HFF-Myc (cell line): ENCODE data around the gene LRRC15.

Experiments used
- DNase-seq: peaks from one replicate; pipeline ENCODE4 v3.0.0-alpha.2; 2011; ENCODE audit warnings: low read depth; ENCODE audit errors: extremely low read depth
- H3K4me3 ChIP-seq: replicated peaks from 2 replicates; pipeline ENCODE4 v1.5.1; 2011; ENCODE audit warnings: low read depth, mild to moderate bottlenecking, control low read depth, low read length
- TF ChIP-seq, protein P1 (sequence below): IDR thresholded peaks from 2 replicates; pipeline ENCODE4 v1.5.1; 2012; ENCODE audit warnings: mild to moderate bottlenecking, low read depth, low read length, control low read depth; ENCODE audit errors: missing control alignments

Gene LRRC15

DNA sequence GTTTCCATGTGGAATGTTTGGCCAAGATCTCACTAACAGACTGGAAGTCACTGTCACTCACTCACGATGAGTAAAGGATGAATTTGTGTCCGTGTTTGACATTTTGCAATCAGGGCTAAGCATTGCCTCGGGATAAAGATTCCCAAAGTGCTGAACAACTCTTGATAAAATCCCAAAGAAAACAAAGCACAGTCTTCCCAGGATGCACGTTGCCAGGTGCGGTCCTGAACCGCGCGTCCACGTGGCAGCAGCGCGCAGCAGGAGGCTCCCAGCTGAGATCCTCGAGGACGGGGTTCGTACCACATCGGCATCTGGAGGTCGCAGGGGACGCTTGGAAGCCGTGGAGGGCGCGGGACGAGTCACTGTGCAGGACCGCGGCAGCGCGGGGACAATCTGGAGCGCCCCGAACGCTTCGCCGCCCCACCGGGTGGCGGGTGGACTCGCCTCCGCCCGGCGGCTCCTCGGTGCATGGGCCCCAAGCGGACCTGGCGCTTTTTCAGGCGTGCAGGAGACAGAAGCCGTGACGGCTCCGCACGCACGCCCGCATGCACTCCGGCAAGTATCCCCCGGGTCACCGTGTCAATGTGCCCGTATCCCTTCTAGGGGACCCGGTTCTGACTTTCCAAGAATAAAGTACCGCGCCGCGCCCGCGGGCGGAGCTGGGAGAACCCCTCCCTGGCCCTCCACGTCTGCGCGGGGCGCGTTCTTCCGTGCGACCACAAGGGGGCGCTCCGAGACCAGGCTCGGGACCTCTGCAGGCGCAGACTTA, 36.1 kb downstream of the LRRC15 start:
- peak overlapping the region; percentile 43 for H3K4me3 ChIP-seq
- DNase-seq, result peak; percentile 61
- TF ChIP-seq, protein P1, sequence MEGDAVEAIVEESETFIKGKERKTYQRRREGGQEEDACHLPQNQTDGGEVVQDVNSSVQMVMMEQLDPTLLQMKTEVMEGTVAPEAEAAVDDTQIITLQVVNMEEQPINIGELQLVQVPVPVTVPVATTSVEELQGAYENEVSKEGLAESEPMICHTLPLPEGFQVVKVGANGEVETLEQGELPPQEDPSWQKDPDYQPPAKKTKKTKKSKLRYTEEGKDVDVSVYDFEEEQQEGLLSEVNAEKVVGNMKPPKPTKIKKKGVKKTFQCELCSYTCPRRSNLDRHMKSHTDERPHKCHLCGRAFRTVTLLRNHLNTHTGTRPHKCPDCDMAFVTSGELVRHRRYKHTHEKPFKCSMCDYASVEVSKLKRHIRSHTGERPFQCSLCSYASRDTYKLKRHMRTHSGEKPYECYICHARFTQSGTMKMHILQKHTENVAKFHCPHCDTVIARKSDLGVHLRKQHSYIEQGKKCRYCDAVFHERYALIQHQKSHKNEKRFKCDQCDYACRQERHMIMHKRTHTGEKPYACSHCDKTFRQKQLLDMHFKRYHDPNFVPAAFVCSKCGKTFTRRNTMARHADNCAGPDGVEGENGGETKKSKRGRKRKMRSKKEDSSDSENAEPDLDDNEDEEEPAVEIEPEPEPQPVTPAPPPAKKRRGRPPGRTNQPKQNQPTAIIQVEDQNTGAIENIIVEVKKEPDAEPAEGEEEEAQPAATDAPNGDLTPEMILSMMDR, result peak; percentile 90

DNA sequence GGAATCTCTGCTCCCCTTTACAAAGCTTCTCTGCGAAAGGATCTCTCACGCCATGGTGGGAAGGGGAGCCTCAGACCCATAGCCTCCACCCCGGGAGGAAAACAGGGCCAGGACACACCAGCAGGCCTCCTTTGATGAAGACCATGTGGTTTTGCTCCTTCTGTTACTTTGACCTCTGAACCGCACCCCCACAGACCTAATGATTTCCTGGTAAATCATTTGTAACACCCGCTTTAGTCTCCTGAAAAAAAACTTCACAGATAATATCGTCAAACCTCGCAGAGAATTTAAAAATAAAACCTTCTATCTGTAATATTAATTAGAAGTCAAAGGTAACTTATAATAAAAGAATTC, 36.7 kb downstream of the LRRC15 start:
- no peak overlapping the region; the same call in 1 of the 2 replicates for H3K4me3 ChIP-seq
- TF ChIP-seq, protein P1, result no peak
- no peak for DNase-seq

DNA sequence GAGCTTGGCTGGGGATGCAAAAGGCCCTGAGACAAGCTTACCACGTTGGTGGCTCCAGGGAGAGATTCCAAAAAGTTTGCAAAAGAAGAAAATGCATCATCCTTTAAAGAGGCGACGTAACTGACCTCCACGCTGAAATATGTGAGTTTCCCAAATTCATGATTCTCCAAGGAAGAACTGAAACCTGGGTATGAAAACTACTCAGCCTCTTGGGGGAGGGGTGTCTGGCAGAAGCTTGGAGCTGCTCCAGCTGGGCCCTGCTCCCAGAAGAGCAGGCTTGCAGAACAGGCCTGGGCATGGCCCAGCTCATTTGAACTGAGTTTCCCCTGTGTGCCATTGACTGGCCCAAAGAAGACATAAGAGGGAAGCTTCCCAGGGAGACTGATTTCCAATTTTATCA, 39.0 kb downstream of the LRRC15 start:
- TF ChIP-seq, protein P1, result no peak
- DNase-seq, result no peak
- no peak overlapping the region for H3K4me3 ChIP-seq

- no peak for DNase-seq
- H3K4me3 ChIP-seq, result no peak overlapping the region
- TF ChIP-seq, protein P1, result no peak
Observed at GRCh38 chr3:194330160-194330559, 39.4 kb downstream of the LRRC15 start.

DNA sequence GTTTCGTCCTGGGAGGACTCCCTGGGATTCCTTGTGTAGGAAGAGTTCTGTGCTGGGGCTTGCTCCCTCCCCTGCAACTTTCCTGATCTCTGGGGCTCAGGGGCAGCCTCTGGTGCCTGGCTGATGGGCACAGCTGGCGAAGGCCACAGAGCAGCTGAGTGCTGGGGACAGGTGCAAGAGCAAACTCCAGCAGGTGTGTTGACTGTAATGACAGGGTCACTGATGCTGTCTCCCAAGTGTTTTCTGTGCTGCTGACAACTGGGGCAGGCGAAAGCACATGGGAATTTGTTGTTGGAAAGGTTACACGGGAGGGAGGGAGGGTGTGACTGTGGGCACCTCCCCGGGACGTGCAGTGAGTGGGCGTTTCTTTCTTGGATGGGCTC, 40.0 kb downstream of the LRRC15 start:
- TF ChIP-seq, protein P1, result no peak
- no peak for DNase-seq
- no peak overlapping the region for H3K4me3 ChIP-seq

DNA sequence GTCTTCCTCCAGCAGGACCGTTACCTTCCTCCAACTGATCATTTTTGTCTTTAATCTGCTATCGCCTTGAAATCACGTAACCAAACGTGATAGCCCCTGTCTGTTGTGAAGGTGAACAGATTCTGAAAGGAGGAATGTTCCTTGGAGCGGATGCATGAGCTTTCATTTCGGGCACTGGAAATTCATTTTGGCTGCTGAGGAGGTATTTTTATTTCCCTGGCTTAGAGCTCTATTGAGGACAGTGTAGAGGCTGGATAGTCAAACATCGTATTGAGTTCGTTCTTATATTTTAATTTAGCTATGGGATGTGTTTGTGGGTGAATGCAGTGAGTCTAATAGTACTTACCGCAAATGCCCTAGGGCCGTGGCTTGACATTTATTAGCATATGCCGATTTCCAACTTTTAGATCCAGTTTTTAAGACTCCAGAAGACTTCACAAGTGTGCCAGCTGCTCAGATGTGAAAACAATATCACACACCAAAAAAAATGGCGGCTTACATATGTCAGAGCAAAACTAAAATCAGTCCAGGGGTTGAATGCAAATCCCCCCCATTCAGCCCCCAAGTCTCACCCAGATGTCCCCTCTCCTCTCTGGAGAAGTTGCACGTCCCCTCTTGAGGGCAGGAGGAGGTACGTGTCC, 40.5 kb downstream of the LRRC15 start:
- H3K4me3 ChIP-seq, result no peak overlapping the region
- DNase-seq, result no peak
- TF ChIP-seq, protein P1, result no peak
